Left renal pelvis (tissue), 4 donors: ENCODE data around the gene SMARCC1. TPM values are rescaled to one million over a fixed set of nuclear protein-coding genes. Genes with fewer than 3 reads are reported as not detected.

Source experiments
- DNase-seq, 4 donors: peaks; one replicate each; pipeline ENCODE4 v3.0.0-alpha.2; 2013; ENCODE audit warnings: low read depth in 4 of 4, low spot score in 3 of 4
- polyA plus RNA-seq, 4 donors: library from polyadenylated mRNA; unstranded; fragments of 120-200 nt; gene quantifications; one replicate each; pipeline ENCODE4 v1.2.1, GENCODE V29; 2013; ENCODE audit not compliant: insufficient read length in 4 of 4

The SMARCC1 gene
- polyA plus RNA-seq, 4 donors = 71.7 to 138 (median 124) TPM

DNA sequence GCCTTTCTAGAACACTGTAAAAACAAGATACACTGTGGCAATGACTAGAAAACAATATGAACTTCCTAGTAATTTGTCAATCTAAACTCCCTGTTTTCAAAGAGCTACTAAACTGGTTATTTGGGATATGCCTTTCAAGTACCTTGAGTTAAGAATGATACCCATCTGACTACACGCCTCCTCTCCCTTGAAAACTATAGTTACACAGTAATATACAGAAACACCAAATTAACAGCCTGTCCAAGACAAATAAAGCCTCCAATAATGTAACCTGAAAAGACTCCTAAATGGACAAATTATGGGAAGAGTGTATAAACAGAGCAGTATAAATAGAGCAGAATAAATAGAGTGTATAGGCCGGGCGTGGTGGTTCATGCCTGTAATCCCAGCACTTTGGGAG, 70.1 kb downstream of the SMARCC1 start:
- DNase-seq = no peak

DNA sequence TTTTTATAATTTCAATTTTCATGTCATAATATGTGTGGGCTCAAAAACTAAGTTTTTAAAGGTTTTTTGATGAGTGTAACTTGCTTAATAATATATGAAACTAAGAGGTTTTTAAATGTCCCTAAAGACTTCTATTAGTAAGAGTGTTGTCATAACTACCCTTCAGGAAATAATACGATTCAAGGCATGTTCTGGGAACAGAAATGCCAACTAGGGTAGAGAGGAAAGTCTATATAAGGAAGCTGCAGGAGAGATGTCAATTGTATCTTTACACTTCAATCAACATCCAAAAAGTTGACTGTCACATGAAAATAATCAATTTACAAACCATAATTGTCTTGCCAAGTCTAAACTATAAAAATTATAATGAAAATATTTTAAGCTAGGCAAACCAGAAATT, 76.3 kb downstream of the SMARCC1 start:
- no peak for DNase-seq

DNA sequence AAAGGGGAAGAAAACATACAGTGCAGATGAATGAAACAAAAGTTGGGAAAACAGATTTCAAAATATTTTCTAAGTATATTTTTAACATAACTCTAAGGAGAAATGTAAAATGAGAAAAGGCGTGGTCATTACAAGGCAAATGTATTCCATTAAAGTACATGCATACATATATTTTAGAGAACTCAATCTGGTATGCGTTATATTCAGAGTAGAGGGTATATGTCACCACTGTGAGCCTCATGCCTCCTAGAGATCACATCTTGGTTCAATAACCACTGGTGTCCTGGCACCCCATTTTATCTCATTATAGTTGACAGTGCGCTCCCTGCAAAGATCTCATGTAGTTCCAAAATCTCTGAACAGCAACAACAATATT, 77.5 kb downstream of the SMARCC1 start:
- no peak for DNase-seq

GRCh38 chr3:47701388-47701787, 80.3 kb downstream of the SMARCC1 start:
- no peak for DNase-seq

DNA sequence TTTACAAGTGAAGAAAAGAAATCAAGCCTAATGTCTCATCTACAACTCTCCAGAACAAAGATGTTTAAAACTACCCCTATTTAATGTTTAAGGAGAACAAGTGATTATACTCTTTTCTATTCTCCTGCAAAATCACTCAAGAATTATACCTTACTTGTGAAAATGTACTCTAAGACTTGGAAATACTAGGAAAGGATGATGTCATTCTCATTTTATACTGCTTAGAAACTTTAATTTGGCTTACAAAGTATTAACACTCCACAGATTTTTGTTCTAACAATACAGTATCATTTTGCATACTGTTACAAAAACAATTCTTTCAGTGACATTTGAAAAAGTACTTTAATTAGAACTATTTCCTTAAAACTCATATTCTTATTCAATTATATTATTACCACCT, 89.5 kb downstream of the SMARCC1 start:
- no peak for DNase-seq

GRCh38 chr3:47688488-47688887, 93.2 kb downstream of the SMARCC1 start:
- DNase-seq = no peak

GRCh38 chr3:47685037-47685436, 96.7 kb downstream of the SMARCC1 start:
- DNase-seq = no peak

- no peak for DNase-seq
These were observed 100.7 kb downstream of the SMARCC1 start for GRCh38 chr3:47681016-47681415.

- DNase-seq = no peak
These were observed 103.0 kb downstream of the SMARCC1 start for GRCh38 chr3:47678446-47679338.

DNA sequence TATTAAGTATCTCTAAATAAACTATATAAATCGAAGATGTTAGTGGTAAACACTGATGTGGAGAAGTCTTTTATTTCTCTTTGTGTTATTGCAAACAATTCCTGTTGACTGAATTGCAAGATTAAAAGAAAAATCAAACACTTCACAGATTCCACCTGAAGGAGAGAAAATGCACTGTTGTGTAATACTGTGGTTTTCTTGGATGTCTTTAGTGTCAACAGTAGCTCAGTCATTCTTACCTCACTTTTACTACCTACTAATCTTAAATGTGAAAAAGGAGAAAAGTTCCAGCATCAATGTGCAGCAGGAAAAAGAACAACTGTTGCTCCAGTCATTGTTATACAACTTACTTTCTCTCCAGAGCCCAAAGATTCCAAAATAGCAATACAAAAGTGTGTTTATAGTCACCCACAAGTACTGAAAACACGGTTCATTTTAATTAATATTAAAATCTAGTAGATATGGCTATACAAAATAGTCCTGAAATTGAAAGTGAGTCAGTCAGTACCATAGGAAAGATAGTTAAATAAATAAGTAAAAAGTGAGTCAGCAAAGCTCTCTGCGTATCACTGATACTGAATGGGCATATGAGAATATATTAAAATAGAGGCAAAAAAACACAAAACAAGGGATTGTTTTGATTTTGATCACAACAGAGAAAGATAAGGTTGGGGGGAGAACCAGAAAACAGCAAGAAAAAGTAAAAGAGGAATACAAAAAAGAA, 112.5 kb downstream of the SMARCC1 start:
- no peak for DNase-seq

GRCh38 chr3:47666118-47666517, 115.6 kb downstream of the SMARCC1 start:
- DNase-seq = no peak

- DNase-seq = no peak
These were observed 117.2 kb downstream of the SMARCC1 start for GRCh38 chr3:47664519-47664918.

GRCh38 chr3:47663630-47664240, 118.0 kb downstream of the SMARCC1 start:
- no peak for DNase-seq

DNA sequence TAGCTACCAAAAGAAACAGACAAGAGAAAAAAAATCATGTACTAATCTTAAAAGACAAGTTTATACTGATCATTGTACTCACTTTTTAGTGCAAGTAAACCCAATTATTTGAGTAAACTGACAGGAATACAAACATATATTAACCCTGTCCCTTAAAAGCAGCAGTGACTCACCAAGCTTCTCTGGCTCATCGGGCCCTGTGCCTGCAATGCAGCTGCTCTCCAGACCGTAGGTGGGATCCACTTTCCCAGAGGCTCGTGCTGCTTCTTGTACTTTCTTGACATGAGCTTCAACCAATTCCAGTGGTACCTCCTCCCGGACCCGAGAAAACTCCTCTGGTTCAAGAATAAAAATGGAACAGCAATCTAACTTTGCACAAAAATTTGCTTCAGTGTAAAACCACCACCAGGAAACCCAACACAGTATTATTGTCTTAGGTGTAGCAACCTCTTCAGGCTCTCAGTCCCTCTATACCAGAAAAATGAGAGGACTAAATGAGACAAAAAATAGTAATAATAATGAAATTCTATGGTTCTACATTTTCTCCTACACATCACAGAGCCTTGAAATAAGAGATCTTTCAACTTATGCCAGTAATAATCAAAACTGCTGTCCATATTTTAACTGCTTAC, 120.5 kb downstream of the SMARCC1 start:
- DNase-seq = no peak

GRCh38 chr3:47658444-47658843, 123.2 kb downstream of the SMARCC1 start:
- no peak for DNase-seq

DNA sequence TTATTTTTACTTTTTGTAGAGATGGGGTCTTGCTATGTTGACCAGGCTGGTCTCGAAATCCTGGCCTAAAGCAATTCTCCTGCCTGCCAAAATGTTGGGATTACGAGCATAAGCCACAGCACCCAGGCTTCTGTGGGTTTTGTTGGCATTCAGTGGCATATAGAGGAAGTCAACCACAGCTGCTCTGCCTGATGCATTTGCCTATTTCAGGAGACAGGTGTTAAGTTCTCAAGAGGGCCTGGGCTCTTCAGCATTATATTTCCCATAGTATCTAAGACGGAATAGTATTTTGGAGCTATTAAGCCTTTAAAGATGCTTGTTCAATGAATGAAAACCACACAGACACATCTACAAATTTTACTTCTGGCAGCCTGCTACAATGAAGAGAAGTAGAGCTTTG, 129.6 kb downstream of the SMARCC1 start:
- no peak for DNase-seq

DNA sequence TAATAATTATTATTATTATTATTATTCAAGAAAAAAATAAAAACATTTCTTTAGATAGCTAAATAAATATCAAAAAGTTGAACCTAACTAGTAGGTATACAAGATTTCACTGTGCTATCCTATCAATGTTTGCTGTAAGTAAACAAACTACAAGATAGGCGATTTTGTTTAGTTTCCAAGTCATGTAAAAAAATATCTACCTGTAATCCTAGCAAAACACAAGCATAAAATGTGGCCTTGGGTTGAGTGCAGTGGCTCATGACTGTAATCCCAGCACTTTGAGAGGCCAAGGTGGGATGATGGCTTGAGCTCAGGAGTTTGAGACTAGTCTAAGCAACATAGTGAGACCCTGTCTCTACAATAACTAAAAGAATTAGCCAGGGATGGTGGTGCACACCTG, 131.4 kb downstream of the SMARCC1 start:
- DNase-seq = no peak

- no peak for DNase-seq
These were observed 134.1 kb downstream of the SMARCC1 start for GRCh38 chr3:47647550-47647949.

DNA sequence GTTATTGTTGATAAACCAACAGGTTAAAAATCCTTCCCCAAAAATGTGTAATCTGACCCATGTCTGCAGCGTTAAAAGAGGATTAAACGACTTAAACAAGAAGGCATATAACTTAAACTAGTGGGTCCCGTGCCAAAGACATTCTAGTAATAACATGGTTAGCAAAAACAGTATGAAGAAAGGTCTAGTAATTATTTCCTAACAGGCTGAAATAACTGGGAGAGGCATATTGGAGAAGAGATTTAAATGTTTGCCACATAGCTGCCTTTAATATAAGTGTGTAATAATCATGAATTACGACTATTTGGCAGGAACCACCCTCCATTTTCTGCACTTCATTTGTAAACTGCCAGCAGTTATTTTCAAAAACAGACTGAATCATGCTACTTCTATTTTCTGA, 135.3 kb downstream of the SMARCC1 start:
- DNase-seq = no peak

- no peak for DNase-seq
These were observed 136.1 kb downstream of the SMARCC1 start for GRCh38 chr3:47645551-47645950.

GRCh38 chr3:47643092-47643491, 138.6 kb downstream of the SMARCC1 start:
- no peak for DNase-seq
